ENCODE results near the gene B9D1. TPM values are rescaled to one million over a fixed set of nuclear protein-coding genes. Genes with fewer than 3 reads are reported as not detected.
A peak's percentile ranks its signal among the peaks of the same experiment; 100 is the strongest.

Gene B9D1
- total RNA-seq, 4 donors from 2014 or later, result 6.5 to 16.4 (median 14.5) TPM

DNA sequence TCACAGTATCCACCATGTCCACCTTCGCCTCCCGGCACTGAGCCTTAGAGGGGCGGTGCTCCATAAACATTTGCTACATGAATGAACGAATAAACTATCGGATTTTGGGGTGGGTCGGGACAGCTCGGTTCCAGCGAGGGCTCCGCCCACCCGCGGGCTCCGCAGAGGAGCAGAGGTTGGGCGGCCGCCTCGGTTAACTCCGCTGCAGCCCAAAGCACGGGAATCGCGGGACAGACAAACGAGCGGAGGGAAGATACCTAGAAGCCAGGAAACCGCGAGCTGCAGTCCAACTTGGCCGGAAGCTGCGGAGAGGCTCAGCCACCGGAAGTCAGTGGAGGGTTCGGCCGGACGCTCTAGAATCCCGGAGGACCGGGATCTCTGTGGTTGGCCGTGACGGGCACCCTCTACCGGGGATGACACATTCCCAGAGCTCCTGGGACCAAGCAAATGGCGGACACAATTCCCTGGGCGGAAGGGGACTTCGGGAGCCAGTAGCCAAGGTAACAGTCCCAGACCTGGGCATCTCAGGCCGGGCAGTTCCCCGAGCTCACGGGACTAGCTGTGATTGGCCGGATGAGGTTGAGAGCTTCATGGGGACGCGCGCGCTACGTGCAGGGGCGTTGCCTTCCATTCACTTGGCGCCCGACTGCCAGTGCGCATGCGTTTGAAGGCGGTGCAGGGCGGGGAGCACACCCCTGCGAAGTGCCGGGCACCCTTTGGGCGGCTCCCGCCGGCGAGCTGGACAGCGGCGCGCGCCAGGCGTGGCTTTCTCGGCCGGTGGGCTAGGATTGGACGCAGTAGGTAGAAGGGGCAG is 15.3 kb upstream of the B9D1 start:
- peak overlapping the region; percentile 83 to 97 (median 94) for H3K27ac ChIP-seq
- DNase-seq (peak; percentile 97 to 99), ATAC-seq (peak; percentile 91 to 93)
- no peaks in the 10 kb centered on the region for H3K9me3 ChIP-seq
- in situ Hi-C loops (cut with MboI; ENCODE audit: low sequenced_read_pairs in 4 of 4) (no loop called here), intact Hi-C loops (cut with DNase I; ENCODE audit: low total_unique reads) (loop anchor here (1.0 to 10.0 kb wide), 6 partner anchors 16 to 269 kb away; partner anchors contain the start of genes ALDH3A2, B9D1 and SLC47A1)
- peaks cover 7 to 16% of the 10 kb centered on the region in 2 donors for H3K4me1 ChIP-seq
- H3K4me3 ChIP-seq, result peak overlapping the region; percentile 64 to 98 (median 83)
- H3K36me3 ChIP-seq, result peaks cover 0 to 32% of the 10 kb centered on the region in 2 donors
- no peaks in the 10 kb centered on the region for H3K27me3 ChIP-seq
- TF ChIP-seq, protein P1, sequence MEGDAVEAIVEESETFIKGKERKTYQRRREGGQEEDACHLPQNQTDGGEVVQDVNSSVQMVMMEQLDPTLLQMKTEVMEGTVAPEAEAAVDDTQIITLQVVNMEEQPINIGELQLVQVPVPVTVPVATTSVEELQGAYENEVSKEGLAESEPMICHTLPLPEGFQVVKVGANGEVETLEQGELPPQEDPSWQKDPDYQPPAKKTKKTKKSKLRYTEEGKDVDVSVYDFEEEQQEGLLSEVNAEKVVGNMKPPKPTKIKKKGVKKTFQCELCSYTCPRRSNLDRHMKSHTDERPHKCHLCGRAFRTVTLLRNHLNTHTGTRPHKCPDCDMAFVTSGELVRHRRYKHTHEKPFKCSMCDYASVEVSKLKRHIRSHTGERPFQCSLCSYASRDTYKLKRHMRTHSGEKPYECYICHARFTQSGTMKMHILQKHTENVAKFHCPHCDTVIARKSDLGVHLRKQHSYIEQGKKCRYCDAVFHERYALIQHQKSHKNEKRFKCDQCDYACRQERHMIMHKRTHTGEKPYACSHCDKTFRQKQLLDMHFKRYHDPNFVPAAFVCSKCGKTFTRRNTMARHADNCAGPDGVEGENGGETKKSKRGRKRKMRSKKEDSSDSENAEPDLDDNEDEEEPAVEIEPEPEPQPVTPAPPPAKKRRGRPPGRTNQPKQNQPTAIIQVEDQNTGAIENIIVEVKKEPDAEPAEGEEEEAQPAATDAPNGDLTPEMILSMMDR (IDR thresholded peaks at IDR 0.05 in 4 of 5, conservative IDR thresholded peaks at IDR 0.05 in 1 of 5), result no peak
- TF ChIP-seq POLR2A (IDR thresholded peaks at IDR 0.05), result peak; percentile 75 to 91

DNA sequence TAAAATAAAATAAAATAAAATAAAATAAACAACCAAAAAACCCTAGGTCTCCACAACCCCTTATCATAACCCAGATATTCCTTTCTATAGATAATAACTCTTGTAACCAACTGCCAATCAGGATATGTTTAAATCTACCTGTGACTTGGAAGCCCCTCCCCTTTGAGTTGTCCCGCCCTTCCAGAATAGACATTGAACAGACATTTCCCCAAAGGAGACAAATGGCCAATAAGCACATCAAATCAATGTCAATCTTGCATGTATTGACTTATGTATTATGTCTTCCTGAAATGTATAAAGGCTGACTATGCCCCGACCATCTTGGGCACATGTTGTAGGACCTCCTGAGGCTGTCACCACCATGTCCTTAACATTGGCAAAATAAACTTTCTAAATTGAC is 14.3 kb upstream of the B9D1 start:
- peak overlapping the region; percentile 83 to 97 (median 94) for H3K27ac ChIP-seq
- intact Hi-C loops (cut with DNase I; ENCODE audit: low total_unique reads), result loop anchor here (2.0 to 10.0 kb wide), 5 partner anchors 28 to 270 kb away; partner anchors contain the start of genes ALDH3A2 and SLC47A1
- in situ Hi-C loops (cut with MboI; ENCODE audit: low sequenced_read_pairs in 4 of 4), result no loop called here

DNA sequence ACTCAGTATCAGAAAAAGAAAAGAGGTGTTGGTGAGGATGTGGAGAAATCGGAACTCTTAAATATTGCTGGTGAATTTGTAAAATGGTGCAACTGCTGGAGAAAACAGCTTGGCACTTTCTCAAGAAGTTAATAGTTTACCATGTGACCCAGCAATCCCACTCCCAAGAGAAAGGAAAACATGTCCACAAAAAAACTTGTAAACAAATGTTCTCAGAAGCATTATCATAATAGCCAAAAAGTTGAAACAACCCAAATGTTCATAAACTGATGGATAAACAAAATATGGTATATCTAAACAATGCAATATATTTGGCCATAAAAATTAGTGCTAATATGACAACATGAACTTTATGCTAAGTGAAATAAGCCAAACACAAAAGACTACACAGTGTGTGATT is 13.2 kb upstream of the B9D1 start:
- Histone ChIP-seq H3K36me3 (peaks cover 0 to 11% of the 10 kb centered on the region in 2 donors), H3K27ac (no peak overlapping the region), H3K4me1 (peaks cover 7 to 16% of the 10 kb centered on the region in 2 donors), H3K9me3 (no peaks in the 10 kb centered on the region), H3K4me3 (no peak overlapping the region), H3K27me3 (no peaks in the 10 kb centered on the region)
- intact Hi-C loops (cut with DNase I; ENCODE audit: low total_unique reads) (loop anchor here (2.0 to 10.0 kb wide), 5 partner anchors 27 to 272 kb away; partner anchors contain the start of genes ALDH3A2 and SLC47A1), in situ Hi-C loops (cut with MboI; ENCODE audit: low sequenced_read_pairs in 4 of 4) (no loop called here)
- ATAC-seq (no peak), DNase-seq (no peak)
- TF ChIP-seq, protein P1 (IDR thresholded peaks at IDR 0.05 in 4 of 5, conservative IDR thresholded peaks at IDR 0.05 in 1 of 5), result no peak
- TF ChIP-seq POLR2A (IDR thresholded peaks at IDR 0.05), result no peak

More for the DNA sequence above, 14.3 kb upstream of the B9D1 start:
- DNase-seq (no peak), ATAC-seq (no peak)
- H3K4me1 ChIP-seq, result peaks cover 7 to 16% of the 10 kb centered on the region in 2 donors
- H3K9me3 ChIP-seq, result no peaks in the 10 kb centered on the region
- peak overlapping the region; percentile 64 to 98 (median 83) for H3K4me3 ChIP-seq
- H3K36me3 ChIP-seq, result peaks cover 0 to 22% of the 10 kb centered on the region in 2 donors
- H3K27me3 ChIP-seq, result no peaks in the 10 kb centered on the region
- TF ChIP-seq POLR2A (IDR thresholded peaks at IDR 0.05), result no peak
- TF ChIP-seq, protein P1 (IDR thresholded peaks at IDR 0.05 in 4 of 5, conservative IDR thresholded peaks at IDR 0.05 in 1 of 5), result no peak

DNA sequence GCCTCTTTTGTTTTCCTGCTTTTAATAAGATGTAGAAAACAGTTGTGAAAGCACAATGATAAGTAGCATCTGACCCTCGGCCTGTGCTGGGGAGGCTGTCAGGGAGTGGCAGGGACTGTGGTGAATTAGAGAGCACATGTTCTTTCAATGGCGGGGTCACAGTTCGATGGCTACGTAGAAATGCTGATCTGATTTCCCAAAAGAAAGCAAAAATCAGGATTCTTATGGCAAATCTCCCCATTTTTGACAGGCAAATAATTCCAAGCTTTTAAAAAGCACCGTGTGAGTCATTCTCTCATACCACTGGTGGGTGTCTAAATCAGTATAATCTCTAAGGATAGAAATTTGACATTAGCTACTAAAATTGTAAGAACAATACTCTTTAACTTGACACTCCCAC is 11.6 kb upstream of the B9D1 start:
- ATAC-seq, result no peak
- Histone ChIP-seq H3K27ac (no peak overlapping the region), H3K4me1 (peaks cover 7 to 14% of the 10 kb centered on the region in 2 donors), H3K27me3 (no peaks in the 10 kb centered on the region), H3K9me3 (no peaks in the 10 kb centered on the region), H3K4me3 (no peak overlapping the region), H3K36me3 (no peaks in the 10 kb centered on the region)
- DNase-seq, result no peak
- intact Hi-C loops (cut with DNase I; ENCODE audit: low total_unique reads) (loop anchor here (10.0 kb wide), 1 partner anchor 161 kb away; the partner anchor contains the start of gene SLC47A1), in situ Hi-C loops (cut with MboI; ENCODE audit: low sequenced_read_pairs in 4 of 4) (loop anchor here (25.0 kb wide), 2 partner anchors 263 to 388 kb away; partner anchors contain the start of gene ALDH3A2 (in 1 of the 4))
- TF ChIP-seq POLR2A (IDR thresholded peaks at IDR 0.05), result no peak
- TF ChIP-seq, protein P1 (IDR thresholded peaks at IDR 0.05 in 4 of 5, conservative IDR thresholded peaks at IDR 0.05 in 1 of 5), result no peak
